Stimulated activated CD4-positive, alpha-beta T cell treated with anti-CD3 and anti-CD28 coated beads, Interleukin-1b, Interleukin-23, amount 100 ng/mL, for 1 hour (primary cell): Measurements from ENCODE around the gene RHOXF2.
"Not testable (repeated sequence)": the region's sequence is repeated elsewhere in the genome, so short reads cannot be mapped to it uniquely, and the experiment has no call there.

Experiments used
- DNase-seq, 2 donors: peaks; one replicate each; pipeline ENCODE4 v3.0.0-alpha.2; 2020; ENCODE audit warnings: low read depth in 2 of 2

RHOXF2 gene

DNA sequence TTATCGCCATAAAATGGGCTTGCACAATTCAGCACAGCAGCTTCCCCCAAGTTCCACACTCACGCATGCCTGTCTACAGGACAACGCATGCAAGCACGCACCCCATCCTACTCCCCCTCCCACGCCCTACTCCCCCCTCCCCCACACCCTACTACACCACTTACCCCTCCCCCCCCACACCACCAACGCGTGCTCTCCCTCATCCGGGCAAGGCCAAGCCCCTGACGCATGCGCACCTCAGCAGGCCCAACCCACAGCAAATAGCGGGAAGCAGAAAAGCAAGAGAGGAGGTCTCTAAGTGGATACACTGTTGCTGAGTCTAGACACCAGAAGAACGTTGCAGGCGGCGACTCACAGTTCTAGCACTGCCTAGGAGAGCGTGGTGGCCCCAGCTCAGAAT, at the start of gene RHOXF2:
TSS of gene RHOXF2 (plus strand) at position 301 of the 400 bp plus-strand sequence. CDS start 138 bp downstream, outside the sequence.
- not testable (repeated sequence) for DNase-seq

- no peak for DNase-seq
Observed at GRCh38 chrX:120109378-120109777, 49.0 kb upstream of the RHOXF2 start.

DNA sequence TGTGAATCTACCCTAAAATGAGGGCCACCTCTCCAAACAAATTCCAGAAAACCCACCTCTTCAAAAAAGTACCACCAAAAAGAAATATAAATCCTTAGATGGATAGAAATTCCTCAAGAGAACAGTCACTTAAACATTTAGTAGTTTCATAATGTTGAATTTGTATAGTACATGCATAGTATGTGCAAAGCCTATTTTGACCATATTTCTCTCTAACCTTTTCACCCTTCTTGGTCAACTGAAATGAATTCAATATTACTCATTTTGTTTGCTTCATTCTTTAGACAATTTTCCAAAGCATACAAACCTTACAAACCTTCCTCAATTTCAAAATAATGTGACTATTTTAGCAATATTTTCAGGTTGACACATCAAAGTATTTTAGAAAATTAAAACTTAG, 46.8 kb upstream of the RHOXF2 start:
- no peak for DNase-seq

DNA sequence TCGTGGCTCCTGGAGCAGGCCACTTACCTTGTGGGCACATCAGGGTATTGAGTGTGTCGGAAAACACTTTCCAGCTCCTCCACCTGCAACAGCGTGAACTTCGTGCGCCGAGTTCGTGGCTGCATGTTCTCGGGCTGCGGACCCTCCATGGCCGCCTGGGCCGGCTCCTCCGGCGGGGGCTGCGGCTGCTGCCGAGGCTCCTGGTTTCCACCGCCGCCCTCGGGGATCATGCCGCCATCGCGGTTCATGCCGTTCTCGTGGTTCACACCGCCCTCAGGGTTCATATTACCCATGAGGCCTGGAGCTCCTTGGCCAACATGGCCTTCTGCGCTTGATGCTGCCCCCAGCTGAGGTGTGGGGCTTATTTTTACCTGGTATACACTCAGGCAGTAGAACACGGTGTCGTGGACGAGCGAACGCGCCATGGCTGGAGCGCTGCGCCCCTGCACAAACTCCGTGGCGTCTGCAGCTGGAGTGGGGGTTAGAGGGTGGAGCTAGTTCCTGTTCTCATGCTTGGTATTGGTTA, 42.9 kb upstream of the RHOXF2 start, which contains the start of gene RHOXF1:
TSS of gene RHOXF1 (minus strand) at position 476 of the 526 bp plus-strand sequence. CDS start at position 425, 51 bp downstream.
- no peak for DNase-seq

DNA sequence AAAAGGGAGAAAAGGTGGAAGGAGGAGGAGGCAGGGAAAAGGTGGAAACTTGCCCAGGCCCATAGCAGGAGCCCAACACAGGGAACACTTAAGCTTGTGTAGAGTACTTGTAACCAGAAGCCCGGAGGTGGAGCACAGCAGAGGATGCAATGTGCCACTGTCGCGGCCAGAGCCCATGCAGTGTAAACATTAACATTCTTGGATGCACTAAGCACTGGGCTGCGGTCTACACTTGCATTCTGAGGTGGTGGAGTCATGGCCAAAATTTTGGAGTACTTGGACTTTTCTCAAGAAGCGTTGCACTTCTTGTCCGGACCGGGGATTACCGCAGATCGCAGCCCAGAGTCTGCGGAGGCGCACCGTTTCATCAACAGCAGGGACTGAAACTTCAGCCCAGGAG, 38.2 kb upstream of the RHOXF2 start:
- no peak for DNase-seq

GRCh38 chrX:120125444-120125843, 33.0 kb upstream of the RHOXF2 start:
- DNase-seq = no peak

DNA sequence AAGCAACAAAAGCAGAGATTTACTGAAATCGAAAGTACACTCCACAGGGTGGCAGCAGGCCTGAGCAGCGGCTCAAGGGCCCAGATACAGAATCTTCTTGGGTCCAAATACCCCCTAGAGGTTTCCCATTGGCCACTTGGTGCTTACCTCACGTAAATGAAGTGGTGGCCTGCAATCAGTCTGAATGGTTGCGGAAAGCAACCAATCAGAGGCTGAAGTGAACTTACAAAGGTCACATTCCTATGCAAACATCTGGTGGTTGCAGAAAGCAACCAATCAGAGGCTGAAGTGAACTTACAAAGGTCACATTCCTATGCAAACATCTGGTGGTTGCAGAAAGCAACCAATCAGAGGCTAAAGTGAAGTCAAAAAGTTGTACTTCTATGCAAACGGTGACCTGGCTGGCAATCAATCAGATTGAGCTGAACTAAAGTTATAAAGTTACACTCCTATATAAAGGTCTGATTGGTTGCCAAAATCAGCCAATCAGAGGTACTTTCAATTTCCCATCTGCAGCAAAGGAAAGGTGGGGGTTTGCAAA, 30.0 kb upstream of the RHOXF2 start:
- DNase-seq = not testable (repeated sequence)

DNA sequence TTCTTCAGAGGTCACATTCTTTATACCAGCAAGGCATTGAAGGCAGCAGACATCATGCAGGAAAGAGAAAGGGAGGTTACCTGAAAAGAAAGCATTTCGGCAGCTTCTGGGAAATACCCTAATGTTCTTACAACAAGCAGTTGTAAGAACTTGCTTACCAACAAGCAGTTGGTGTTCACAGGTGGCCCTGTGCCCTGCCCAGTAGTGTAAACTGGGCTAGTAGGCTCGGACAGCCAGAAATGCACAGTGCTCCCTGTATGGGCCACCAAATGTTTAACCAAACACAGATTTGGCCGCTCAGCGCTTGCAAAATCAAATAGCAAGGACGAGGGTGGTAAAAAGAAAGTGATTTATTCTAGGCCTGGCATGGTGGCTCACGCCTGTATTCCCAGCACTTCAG, 22.3 kb upstream of the RHOXF2 start:
- no peak for DNase-seq

DNA sequence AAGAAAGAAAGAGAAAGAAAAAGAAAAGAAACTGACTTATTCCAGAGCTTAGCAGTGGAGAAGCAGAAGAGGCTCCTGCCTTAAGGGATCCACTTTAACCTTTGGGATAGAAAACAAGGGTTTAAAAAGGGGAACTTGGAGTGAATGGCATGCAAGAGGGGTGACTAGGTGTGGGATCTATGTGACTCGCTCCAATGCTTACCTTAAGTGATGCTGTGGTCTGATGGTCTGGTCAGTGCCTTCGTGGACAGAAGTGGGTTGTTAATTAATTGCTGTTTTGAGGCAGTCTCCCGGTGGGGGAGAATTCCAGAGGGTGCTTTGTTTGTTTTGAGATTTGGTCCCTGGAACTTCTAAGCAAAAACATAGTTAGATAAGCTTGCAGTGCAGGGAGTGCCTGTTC, 21.6 kb upstream of the RHOXF2 start:
- no peak for DNase-seq

- no peak for DNase-seq
Observed at GRCh38 chrX:120137439-120137838, 21.0 kb upstream of the RHOXF2 start.

DNA sequence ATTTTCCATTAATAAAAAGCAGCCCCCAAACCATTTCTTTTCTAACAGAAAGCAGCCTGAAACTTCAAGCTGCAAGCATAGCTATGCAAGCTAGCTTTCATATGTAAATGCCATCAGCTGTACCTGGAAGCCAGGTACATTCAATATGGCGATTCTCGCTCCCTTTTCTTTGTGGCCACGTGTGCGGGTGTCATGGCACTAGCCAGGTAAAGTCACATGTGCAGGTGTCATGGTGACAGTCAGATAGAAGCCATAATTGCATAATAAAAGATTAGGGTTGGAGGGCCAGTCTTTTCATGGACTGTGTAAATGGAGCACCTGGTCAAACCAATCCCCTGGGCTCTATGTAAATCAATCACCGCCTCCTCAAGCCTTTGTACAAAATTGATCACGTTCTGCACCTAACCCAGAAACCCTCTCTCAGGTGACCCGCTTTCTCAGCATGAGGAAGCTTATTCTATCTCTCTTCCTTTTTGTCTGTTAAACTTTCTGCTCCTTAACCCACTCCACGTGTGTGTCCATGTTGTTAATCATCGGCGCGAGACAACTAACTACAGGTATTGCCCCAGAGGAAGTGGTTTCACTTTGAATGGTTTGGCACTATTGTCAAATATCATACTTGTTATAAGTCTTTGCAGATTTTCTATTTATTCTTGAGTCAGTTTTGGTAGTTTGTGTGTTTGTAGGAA, 18.0 kb upstream of the RHOXF2 start:
- DNase-seq = no peak

DNA sequence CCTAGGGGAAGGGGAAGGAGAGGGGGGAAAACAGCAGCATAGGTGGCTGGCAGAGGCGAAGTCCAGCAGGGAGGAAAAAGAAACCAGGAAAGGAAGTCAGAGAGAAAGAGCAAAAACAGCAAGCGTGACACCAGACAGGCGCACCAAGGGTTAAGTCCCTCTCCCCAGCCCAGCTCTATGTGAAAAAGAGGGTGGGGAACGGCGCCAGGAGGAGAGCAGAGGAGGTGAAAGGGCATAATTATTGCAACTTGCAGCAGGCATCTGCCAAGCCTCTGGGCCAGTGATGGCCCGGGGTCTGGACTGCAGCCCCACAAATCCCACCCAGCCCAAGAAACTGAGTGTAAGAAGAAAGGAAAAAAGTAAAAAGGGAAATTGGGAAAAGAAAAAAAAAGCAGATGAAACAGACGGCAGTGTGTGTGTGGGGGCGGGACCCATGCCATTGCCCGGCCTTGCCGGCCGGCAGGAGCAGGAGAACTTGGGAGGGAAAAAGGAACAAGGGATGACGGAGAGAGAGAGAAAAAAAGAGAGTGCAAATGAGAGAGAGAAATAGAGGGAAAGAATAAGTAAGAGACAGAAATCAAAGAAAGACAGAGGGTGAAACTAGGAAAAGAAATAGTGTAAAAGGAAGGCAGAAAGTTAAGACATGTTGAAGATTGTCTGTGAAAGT, 14.1 kb upstream of the RHOXF2 start:
- DNase-seq = no peak

GRCh38 chrX:120145295-120145925, 13.0 kb upstream of the RHOXF2 start:
- no peak for DNase-seq

- not testable (repeated sequence) for DNase-seq
Observed at GRCh38 chrX:120146323-120146722, 12.1 kb upstream of the RHOXF2 start.

GRCh38 chrX:120147537-120147936, 10.9 kb upstream of the RHOXF2 start:
- no peak for DNase-seq

- DNase-seq = not testable (repeated sequence)
Observed at GRCh38 chrX:120150109-120150744, 8.2 kb upstream of the RHOXF2 start.

- not testable (repeated sequence) for DNase-seq
Observed at GRCh38 chrX:120159086-120159485, 673 bp downstream of the RHOXF2 start.

DNA sequence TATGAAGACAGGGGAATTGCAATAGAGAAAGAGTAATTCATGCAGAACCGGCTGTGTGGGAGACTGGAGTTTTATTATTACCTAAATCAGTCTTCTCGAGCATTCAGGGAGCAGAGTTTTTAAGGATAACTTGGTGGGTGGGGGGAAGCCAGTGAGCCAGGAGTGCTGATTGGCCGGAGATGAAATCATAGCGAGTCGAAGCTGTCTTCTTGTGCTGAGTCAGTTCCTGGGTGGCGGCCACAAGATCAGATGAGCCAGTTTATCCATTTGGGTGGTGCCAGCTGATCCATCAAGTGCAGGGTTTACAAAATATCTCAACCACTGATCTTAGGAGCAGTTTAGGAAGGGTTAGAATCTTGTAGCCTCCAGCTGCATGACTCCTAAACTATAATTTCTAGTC, 34.8 kb downstream of the RHOXF2 start:
- DNase-seq = not testable (repeated sequence)

GRCh38 chrX:120193720-120194119, 35.3 kb downstream of the RHOXF2 start:
- DNase-seq = not testable (repeated sequence)

GRCh38 chrX:120195786-120196185, 37.4 kb downstream of the RHOXF2 start:
- not testable (repeated sequence) for DNase-seq

- DNase-seq = not testable (repeated sequence)
Observed at GRCh38 chrX:120196626-120197283, 38.3 kb downstream of the RHOXF2 start.
